ENCODE data around the gene SLC22A3.
"Not testable (repeated sequence)": the region's sequence is repeated elsewhere in the genome, so short reads cannot be mapped to it uniquely, and the experiment has no call there.

Gene SLC22A3

GRCh38 chr6:160374836-160375560 lies 26.8 kb downstream of the SLC22A3 start:
- DNase-seq (ENCODE audit: low spot score), result no peak

GRCh38 chr6:160375561-160375949 lies 27.4 kb downstream of the SLC22A3 start:
- DNase-seq (ENCODE audit: low spot score), result no peak

- no peak for DNase-seq (ENCODE audit: low spot score)
Observed at GRCh38 chr6:160376445-160376844, 28.3 kb downstream of the SLC22A3 start.

DNA sequence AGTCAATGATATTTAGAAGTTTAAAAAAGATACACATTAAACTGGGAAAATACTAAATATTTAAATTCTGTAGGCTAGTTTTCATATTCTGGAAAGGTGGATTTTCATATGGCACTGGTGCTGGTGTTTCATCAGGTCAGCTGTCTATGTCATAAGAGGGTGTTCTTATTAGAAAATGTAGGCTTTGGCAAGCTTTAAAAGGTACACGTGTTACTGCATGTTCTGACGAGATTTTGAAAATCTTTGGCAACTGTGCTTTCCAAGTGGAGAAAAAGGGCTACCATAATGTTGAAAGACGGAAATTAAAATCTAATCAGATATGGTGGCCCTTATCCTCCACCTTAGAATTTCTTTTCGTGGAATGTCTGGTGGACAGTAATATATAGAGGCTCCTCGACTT lies 30.0 kb downstream of the SLC22A3 start:
- DNase-seq (ENCODE audit: low spot score), result no peak

DNA sequence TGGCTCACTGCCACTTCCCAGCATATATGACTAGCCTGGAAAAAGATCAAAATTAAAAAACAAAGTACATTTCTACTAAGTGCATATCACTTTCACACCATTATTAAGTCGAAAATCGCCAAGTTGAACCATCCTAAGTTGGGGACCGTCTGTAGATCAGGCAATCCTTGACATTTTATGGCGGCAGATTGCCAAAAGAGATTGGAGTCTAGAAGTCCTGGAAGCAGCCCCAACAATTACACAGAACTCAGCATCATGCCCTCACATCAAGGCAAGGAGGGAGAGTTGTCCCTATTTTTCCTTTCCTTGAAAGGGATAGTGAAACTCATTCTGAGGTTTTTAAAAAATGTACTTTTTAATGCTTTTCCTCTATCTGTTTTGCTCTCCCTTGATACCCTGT lies 30.7 kb downstream of the SLC22A3 start:
- DNase-seq (ENCODE audit: low spot score), result no peak

DNA sequence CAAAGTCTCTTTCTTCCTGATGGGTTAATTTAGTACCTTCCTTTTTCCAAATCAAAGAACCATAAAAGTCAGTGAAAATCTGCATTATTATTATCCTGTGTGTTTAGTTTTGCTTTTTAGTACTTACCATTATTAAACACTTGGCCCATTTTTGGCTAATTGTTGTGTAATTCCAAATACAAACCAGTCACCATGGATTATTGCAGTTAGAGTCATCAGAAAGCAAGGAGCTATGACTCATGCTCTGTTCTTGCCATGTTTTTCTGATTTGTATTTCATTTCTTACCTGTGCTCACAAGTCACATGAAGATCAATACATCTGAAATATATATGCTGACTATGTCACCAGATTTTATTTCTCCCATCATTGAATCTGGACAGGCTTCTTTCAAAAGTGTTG lies 31.3 kb downstream of the SLC22A3 start:
- peak; percentile 20 for DNase-seq (ENCODE audit: low spot score)

GRCh38 chr6:160382946-160383345 lies 34.8 kb downstream of the SLC22A3 start:
- no peak for DNase-seq (ENCODE audit: low spot score)

DNA sequence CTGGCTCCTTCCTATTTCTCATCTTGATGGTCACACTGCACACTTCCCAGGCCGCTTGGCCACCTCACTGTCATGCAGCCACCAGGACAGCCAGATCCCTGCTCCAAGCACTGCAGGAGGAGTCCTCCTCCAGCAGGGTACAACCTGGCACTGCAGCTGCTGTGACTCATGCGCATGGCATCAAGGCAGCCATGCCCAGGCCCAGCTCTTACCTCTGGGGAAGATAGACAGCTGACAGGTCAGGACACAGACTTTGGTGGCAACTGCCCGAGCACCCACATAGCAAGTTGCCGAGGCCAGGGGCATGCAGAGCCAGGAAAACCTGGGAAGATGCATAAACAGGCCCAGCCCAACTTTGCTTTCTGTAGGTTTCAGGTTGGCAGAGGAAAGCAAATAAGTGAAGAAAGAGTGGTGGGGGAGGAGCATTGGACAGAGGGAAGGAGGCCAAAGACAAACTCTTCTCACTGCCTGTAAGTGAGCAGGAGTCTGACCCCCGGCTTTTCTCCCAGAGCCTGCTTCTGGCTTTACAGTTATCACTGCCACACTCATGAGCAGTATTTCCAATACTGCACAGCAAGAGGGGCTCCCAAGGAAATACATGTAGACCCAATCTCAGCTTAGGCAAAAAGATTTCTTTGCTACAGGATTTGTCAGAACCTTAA lies 38.8 kb downstream of the SLC22A3 start:
- peak; percentile 42 for DNase-seq (ENCODE audit: low spot score)

- no peak for DNase-seq (ENCODE audit: low spot score)
Observed at GRCh38 chr6:160387916-160388643, 39.9 kb downstream of the SLC22A3 start.

DNA sequence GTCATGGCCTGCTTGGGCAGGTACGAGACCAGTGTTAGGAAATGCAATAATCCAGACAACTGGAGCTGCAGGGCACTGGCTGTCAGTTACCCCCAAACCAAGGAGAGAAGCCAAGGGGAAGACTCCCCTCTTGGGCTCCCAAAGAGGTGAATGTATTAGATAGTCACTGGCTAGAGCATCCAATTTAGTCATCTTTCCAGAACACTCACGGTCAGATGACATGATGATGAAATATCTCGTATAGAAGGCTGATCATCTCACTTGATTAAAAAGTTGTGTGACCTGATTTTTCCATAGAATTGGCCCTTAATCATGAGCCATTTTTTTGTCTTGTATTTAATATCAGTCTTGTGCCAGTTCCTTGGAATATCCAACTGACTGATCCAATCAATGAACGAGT lies 40.7 kb downstream of the SLC22A3 start:
- DNase-seq (ENCODE audit: low spot score), result no peak

- DNase-seq (ENCODE audit: low spot score), result peak; percentile 91
Observed at GRCh38 chr6:160391419-160392116, 43.4 kb downstream of the SLC22A3 start.

DNA sequence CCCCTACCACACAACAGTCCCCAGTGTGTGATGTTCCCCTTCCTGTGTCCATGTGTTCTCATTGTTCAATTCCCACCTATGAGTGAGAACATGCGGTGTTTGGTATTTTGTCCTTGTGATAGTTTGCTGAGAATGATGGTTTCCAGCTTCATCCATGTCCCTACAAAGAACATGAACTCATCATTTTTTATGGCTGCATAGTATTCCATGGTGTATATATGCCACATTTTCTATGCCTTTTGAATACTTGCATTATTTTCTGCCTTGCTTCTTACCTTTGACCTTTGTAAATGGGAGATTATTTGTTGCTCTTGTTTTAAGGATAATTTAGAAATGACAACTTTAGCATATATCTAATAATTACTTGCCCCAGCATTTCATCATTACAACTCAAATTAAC lies 45.3 kb downstream of the SLC22A3 start:
- not testable (repeated sequence) for DNase-seq (ENCODE audit: low spot score)

DNA sequence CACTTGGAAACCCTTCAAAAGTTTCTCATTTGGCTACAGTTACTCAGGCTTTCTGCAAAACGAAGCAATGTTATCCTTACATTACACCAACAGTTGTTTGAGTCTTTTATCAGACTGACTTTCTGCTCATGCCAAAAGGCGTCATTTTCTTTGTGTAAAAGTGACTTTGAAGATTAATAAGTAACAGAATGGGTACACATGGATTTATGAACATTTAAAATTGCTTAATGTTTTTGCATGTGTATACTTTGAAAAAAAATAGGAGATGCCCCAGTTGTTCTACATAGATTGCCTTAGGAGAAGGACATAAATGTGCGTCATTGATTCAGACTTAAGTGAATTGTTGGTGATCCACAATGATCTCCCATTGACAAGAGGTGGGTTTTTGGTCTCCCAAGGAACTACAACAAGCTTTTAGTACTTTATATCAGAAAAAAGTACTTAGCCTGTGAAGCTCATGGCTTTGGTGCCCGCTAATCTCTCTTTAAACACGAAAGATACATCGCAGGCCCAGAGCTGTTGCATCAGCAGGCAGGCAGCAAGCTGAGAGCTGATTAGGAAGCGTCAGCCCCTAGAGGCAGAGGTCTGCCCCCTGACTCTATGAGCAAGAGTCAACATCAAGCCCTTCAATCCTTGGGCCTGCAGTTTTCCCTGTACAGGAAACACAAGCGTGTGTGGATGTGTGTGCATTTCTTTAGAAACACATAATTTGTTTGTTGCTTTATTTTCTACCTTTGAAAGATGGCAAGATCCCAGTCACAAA lies 45.9 kb downstream of the SLC22A3 start:
- no peak for DNase-seq (ENCODE audit: low spot score)

DNA sequence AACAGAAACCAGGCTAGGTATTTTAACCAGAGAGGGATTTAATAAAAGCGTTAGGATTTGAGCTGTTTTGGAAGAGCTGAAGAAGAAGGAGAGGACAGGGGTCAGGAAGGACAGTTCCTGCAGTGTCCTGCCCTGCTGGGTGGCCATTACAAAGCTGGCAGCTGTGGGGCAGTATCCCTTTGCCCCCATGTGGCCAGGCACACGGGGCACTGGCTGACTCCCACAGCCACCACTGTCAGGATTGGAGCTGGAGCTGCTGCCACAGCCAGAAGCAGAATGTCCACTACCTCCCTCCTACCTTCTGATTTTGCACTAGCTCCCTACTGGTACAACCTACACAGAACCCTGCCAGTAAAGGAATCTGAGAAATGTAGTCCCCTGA lies 46.5 kb downstream of the SLC22A3 start:
- DNase-seq (ENCODE audit: low spot score), result no peak

GRCh38 chr6:160395187-160395586 lies 47.0 kb downstream of the SLC22A3 start:
- no peak for DNase-seq (ENCODE audit: low spot score)

DNA sequence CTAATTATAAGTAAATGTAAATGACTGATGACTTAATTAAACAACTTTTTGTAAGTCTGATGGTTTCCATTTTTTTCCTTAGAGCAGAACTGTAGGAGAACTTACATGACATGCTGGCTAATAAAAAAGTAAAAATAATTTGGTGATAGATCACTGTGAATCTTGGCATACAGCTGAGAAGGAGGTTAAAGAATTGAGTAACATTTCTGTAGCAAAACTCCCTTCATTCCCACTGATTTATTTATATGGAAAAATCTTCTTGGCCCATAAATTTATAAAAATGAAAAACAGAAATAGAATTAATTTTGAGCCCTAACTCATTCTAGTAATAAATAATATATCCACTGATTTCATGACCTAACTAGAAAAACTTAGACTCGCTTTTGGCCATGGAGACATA lies 48.1 kb downstream of the SLC22A3 start:
- no peak for DNase-seq (ENCODE audit: low spot score)

DNA sequence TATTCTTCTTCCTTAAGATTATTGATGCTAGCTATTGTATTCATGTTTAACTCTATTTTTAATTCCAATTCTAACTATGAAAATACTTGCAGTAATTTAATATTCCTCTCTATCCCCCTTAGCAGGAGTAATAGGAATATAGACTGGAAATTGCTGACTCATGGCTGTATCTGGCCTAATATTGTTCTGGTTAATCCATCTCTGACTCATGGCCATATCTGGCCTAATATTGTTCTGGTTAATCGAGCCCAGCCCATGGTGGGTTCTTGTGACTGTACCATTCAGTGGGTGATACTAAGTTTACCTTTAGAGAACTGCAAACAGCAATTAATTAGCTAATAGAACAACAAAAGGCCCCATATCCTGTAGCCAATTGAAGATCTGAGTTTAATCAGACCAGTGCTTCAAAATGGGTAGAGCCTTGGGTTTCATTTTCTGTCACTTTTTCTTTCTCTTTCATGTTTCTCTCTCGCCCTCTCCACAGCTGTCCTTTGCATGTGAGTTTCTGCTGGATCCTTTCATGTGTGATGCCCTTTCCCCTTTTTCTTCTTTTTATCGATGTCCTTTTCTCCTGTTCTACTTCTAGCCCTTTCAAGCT lies 50.6 kb downstream of the SLC22A3 start:
- DNase-seq (ENCODE audit: low spot score), result no peak

DNA sequence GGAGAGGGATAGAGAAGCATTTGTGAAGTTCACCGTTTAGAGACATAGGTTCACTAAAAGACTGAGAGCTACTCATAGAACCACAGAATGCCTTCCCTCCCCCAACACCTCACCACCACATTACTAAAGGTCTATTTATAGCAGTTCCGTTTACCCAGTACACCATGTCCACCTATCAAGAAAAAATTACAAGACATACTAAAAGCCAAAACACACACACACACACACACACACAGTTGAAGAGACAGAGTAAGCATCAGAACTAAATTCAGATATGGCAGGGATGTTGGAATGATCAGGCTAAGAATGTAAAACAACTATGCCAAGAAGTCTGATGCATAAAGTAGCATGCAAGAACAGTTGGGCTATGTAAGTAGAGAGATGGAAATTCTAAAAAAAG lies 52.3 kb downstream of the SLC22A3 start:
- no peak for DNase-seq (ENCODE audit: low spot score)

DNA sequence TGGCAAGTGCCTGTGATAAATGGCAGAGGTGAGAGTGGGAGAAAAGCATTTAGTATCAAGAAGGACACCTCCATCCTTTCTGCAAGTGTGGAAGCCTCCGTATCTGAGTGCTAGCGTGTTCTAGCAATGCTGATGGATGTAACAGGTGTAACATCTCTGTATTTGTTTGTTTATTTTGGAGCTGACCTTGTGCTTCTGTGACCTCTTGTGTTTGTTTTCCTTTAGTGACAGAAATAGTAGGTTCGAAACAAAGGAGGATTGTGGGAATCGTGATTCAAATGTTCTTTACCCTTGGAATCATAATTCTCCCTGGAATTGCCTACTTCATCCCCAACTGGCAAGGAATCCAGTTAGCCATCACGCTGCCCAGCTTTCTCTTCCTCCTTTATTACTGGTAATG lies 60.4 kb downstream of the SLC22A3 start:
- DNase-seq (ENCODE audit: low spot score), result no peak

DNA sequence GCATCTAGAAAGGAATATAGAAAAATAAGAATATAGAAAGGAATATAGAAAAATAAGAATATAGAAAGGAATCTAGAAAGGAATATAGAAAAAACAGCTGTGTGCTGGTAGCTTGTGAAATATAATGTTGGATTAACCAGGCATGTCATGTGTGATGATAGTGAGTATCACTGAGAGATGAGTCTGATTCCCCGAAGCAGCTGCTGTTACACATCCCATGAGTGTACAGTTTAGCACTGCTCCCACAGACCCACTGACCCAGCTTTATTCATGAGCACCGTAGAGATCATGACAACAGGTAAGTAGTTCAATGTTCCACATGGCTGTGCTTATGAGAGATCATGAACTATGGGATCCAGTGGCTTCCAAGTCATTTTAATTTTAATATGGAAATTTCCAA lies 64.8 kb downstream of the SLC22A3 start:
- no peak for DNase-seq (ENCODE audit: low spot score)

DNA sequence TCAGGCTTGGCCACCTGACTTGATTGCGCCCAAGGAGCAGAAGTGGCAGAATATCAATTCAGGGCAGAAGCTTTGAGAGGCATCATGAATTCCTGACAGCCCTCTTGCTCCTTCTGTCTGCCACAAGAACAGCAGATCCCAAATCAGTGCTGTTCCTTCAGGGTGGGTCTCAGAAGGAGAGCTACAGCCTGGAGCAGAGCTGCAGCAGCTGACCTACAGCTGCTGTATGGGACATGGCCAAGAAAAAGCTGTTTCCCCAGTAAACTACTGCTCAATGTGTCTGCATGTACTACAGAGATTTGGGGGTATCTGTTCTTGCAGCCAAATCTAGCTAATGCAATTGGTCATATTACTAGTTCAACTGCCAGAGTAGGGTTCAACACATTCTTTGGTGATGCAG lies 69.0 kb downstream of the SLC22A3 start:
- DNase-seq (ENCODE audit: low spot score), result no peak

DNA sequence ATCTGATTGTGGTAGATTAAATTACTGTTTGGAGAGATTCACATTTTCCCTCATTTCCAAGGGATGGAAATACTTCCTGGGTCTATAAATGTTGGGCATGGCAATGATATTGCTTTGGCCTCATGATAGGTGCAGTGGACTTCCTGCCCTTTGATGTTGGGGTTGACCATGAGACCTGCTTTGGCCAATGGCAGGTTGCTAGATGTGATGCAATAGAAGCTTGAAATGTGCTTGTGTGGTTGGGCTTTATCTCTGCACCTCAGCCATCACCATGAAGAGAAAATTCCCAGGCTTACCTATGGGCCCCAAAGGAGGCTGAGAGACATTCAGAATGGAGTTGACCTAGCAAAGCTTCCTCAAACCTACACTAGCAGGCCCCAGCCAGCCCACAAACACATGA lies 69.4 kb downstream of the SLC22A3 start:
- no peak for DNase-seq (ENCODE audit: low spot score)

Measured in LoVo (cell line).